WTC11 (cell line): ENCODE measurements around the gene PMFBP1. TPM values are rescaled to one million over a fixed set of nuclear protein-coding genes. Genes with fewer than 3 reads are reported as not detected.

Source experiments
- ATAC-seq: fragments of 200-7000 bp; cut with Tn5 transposase; 2 replicates; pipeline ENCODE4 v1.10.0; 2021; ENCODE audit warnings: mild to moderate bottlenecking, moderate library complexity
- CTCF ChIA-PET: fragments of 300-600 bp; sonication (Branson Sonifier 250); formaldehyde crosslinking; loops from one replicate; lab custom pipeline; 2021; ENCODE audit warnings: antibody characterized with exemption; lab: Charles Lee
- POLR2A ChIA-PET: fragments of 350-600 bp; sonication (Branson Sonifier 250); formaldehyde crosslinking; loops from one replicate; lab custom pipeline; 2021; ENCODE audit warnings: antibody characterized with exemption; lab: Charles Lee
- DNase-seq: peaks from one replicate; pipeline ENCODE4 v3.0.0; 2021; ENCODE audit warnings: low spot score
- H3K27ac Mint-ChIP-seq: 2 replicates; pipeline ENCODE4 v1.8.0; 2021; ENCODE audit warnings: mixed read lengths
- H3K27me3 Mint-ChIP-seq: 2 replicates; pipeline ENCODE4 v1.8.0; 2021; ENCODE audit warnings: low read depth, mild to moderate bottlenecking, moderate library complexity, mixed read lengths
- H3K36me3 Mint-ChIP-seq: 2 replicates; pipeline ENCODE4 v1.8.0; 2021; ENCODE audit warnings: mixed read lengths
- H3K4me1 Mint-ChIP-seq: 2 replicates; pipeline ENCODE4 v1.8.0; 2022; ENCODE audit warnings: mixed read lengths
- H3K4me3 Mint-ChIP-seq: 2 replicates; pipeline ENCODE4 v1.8.0; 2021; ENCODE audit warnings: mild to moderate bottlenecking, moderate library complexity, mixed read lengths
- H3K9me3 Mint-ChIP-seq: 2 replicates; pipeline ENCODE4 v1.8.0; 2021; ENCODE audit warnings: mixed read lengths
- ATF6 ChIP-seq: sonication (generic); formaldehyde crosslinking; IDR thresholded peaks from 2 replicates; pipeline ENCODE4 v1.8.1; 2023; ENCODE audit warnings: mild to moderate bottlenecking, missing genetic modification reagents
- CREB1 ChIP-seq: sonication (generic); formaldehyde crosslinking; IDR thresholded peaks from 2 replicates; pipeline ENCODE4 v1.8.0; 2023; ENCODE audit warnings: mild to moderate bottlenecking, missing genetic modification reagents
- ERG ChIP-seq: fragments of 250-450 bp; sonication (Bioruptor Pico); IDR thresholded peaks from 2 replicates; pipeline ENCODE4 v1.8.0; 2021; ENCODE audit warnings: mild to moderate bottlenecking
- GABPB1 ChIP-seq: sonication (generic); formaldehyde crosslinking; IDR thresholded peaks from 2 replicates; pipeline ENCODE4 v1.8.1; 2023; ENCODE audit warnings: mild to moderate bottlenecking, missing genetic modification reagents
- HMGA2 ChIP-seq: fragments of 250-450 bp; sonication (Bioruptor Pico); IDR thresholded peaks from 2 replicates; pipeline ENCODE4 v1.4.0; 2021; ENCODE audit warnings: mild to moderate bottlenecking, moderate library complexity
- IRF2 ChIP-seq: sonication (generic); formaldehyde crosslinking; IDR thresholded peaks from 2 replicates; pipeline ENCODE4 v1.8.0; 2022; ENCODE audit warnings: low read depth, missing genetic modification reagents, borderline replicate concordance
- MXD4 ChIP-seq: fragments of 250-450 bp; sonication (Bioruptor Pico); IDR thresholded peaks from 2 replicates; pipeline ENCODE4 v1.8.0; 2021; ENCODE audit warnings: mild to moderate bottlenecking, moderate library complexity, borderline replicate concordance
- NFATC4 ChIP-seq: fragments of 250-450 bp; sonication (Bioruptor Pico); IDR thresholded peaks from 2 replicates; pipeline ENCODE4 v1.9.0; 2021; ENCODE audit warnings: mild to moderate bottlenecking
- STAT6 ChIP-seq: sonication (generic); formaldehyde crosslinking; conservative IDR thresholded peaks from 2 replicates; pipeline ENCODE4 v1.8.1; 2023; ENCODE audit warnings: mild to moderate bottlenecking, low read depth, missing genetic modification reagents, moderate library complexity
- USF2 ChIP-seq: sonication (generic); formaldehyde crosslinking; IDR thresholded peaks from 2 replicates; pipeline ENCODE4 v1.8.1; 2023; ENCODE audit warnings: mild to moderate bottlenecking, missing genetic modification reagents, moderate library complexity
- ZNF138 ChIP-seq: sonication (generic); formaldehyde crosslinking; conservative IDR thresholded peaks from 2 replicates; pipeline ENCODE4 v1.8.1; 2022; ENCODE audit warnings: mild to moderate bottlenecking, moderate library complexity, missing genetic modification reagents
- ZNF281 ChIP-seq: sonication (generic); formaldehyde crosslinking; IDR thresholded peaks from 2 replicates; pipeline ENCODE4 v1.8.0; 2023; ENCODE audit warnings: mild to moderate bottlenecking, missing genetic modification reagents
- ZNF396 ChIP-seq: fragments of 250-450 bp; sonication (Bioruptor Pico); IDR thresholded peaks from 2 replicates; pipeline ENCODE4 v1.8.0; 2021; ENCODE audit warnings: mild to moderate bottlenecking, moderate library complexity, borderline replicate concordance
- total RNA-seq: library from RNA; stranded (reverse); gene quantifications from 3 replicates; pipeline ENCODE4 v1.2.3, GENCODE V29; 2021

The PMFBP1 gene
- total RNA-seq, 1 experiment from 2014 or later = 1.9 TPM

- Mint-ChIP-seq H3K27ac (no peak overlapping the region), H3K4me3 (no peak overlapping the region), H3K27me3 (no peaks in the 10 kb centered on the region), H3K9me3 (peaks cover 5% of the 10 kb centered on the region; the same call in 1 of the 2 replicates), H3K4me1 (peaks cover 16% of the 10 kb centered on the region), H3K36me3 (no peaks in the 10 kb centered on the region)
- ATAC-seq (no peak), DNase-seq (no peak)
- TF ChIP-seq USF2 (CRISPR knock-in tag) (no peak), ZNF281 (CRISPR knock-in tag) (no peak), CREB1 (CRISPR knock-in tag) (no peak), GABPB1 (CRISPR knock-in tag) (no peak), ZNF396 (CRISPR knock-in tag) (no peak), ERG (CRISPR knock-in tag) (no peak), MXD4 (CRISPR knock-in tag) (no peak), ZNF138 (no peak), IRF2 (CRISPR knock-in tag) (no peak), HMGA2 (no peak), ATF6 (CRISPR knock-in tag) (no peak), NFATC4 (CRISPR knock-in tag) (no peak)
- ChIA-PET POLR2A (no interaction called here), CTCF (interaction anchor here (0.7 kb wide), 1 partner anchor 41 kb away, joined by 3 read pairs; no protein-coding TSS in a partner anchor)
Measured at GRCh38 chr16:72191551-72191950, 19.6 kb upstream of the PMFBP1 start.

- no peak for ATAC-seq
- POLR2A ChIA-PET = interaction anchor here (0.6 kb wide), 1 partner anchor 54 kb away, joined by 4 read pairs; no protein-coding TSS in a partner anchor
- H3K4me3 Mint-ChIP-seq = no peak overlapping the region
- no peak for DNase-seq
- TF ChIP-seq IRF2 (CRISPR knock-in tag) = no peak
- no peak for TF ChIP-seq STAT6
- TF ChIP-seq, all 79 proteins: peak for 0
- CTCF ChIA-PET = no interaction called here
- Mint-ChIP-seq H3K36me3 (no peaks in the 10 kb centered on the region), H3K27me3 (no peaks in the 10 kb centered on the region), H3K27ac (no peak overlapping the region), H3K4me1 (peaks cover 8% of the 10 kb centered on the region), H3K9me3 (peaks cover 5% of the 10 kb centered on the region; the same call in 1 of the 2 replicates)
Measured at GRCh38 chr16:72189865-72190371, 18.0 kb upstream of the PMFBP1 start.
